Mammary epithelial cell (primary cell): ENCODE results near the gene GORAB.

ENCODE experiments used
- CTCF ChIP-seq, 2 donors: IDR thresholded peaks in 1 of 2; conservative IDR thresholded peaks in 1 of 2; 2 replicates each; pipeline ENCODE4 v1.5.1; 2011 to 2012; ENCODE audit warnings: inconsistent platforms in 2 of 2, low read length in 2 of 2, mild to moderate bottlenecking in 2 of 2, control low read depth in 1 of 2, low read depth in 1 of 2; ENCODE audit not compliant: insufficient read depth in 1 of 2; ENCODE audit errors: extremely low read depth in 1 of 2
- EZH2 ChIP-seq: IDR thresholded peaks from 2 replicates; pipeline ENCODE4 v1.6.1; 2012; ENCODE audit warnings: low read length, inconsistent platforms, borderline replicate concordance

GRCh38 chr1:170590921-170591705, 59.1 kb downstream of the GORAB start:
- TF ChIP-seq CTCF (conservative IDR thresholded peaks at IDR 0.05 in 1 of 2, IDR thresholded peaks at IDR 0.05 in 1 of 2; ENCODE audit: extremely low read depth in 1 of 2, insufficient read depth in 1 of 2, low read depth in 1 of 2, low read length in 2 of 2) (no peak), EZH2 (no peak)
